HCT116 (cell line): ENCODE results near the gene PSAP.

Experiments used
- CBX3 ChIP-seq: IDR thresholded peaks from 2 replicates; pipeline ENCODE4 v1.6.1; 2012; ENCODE audit warnings: low read depth
- CEBPB ChIP-seq: IDR thresholded peaks from 2 replicates; pipeline ENCODE4 v1.6.1; 2012; ENCODE audit warnings: low read depth
- CTCF ChIP-seq, 3 experiments: fragments of 200-600 bp in 1 of 3; sonication (generic) in 1 of 3; IDR thresholded peaks in 2 of 3; conservative IDR thresholded peaks in 1 of 3; 2 replicates each; pipeline ENCODE4 v1.5.1; 2012 to 2017; ENCODE audit warnings: low read depth in 2 of 3, low read length in 2 of 3, antibody characterized with exemption in 1 of 3, borderline replicate concordance in 1 of 3, control low read depth in 1 of 3, mild to moderate bottlenecking in 1 of 3, mixed read lengths in 1 of 3, mixed run types in 1 of 3, moderate library complexity in 1 of 3; ENCODE audit not compliant: insufficient read depth in 1 of 3
- ELF1 ChIP-seq: IDR thresholded peaks from 2 replicates; pipeline ENCODE4 v1.6.1; 2012; ENCODE audit warnings: low read depth, borderline replicate concordance
- EZH2phosphoT487 ChIP-seq: fragments of 200-600 bp; IDR thresholded peaks from 2 replicates; pipeline ENCODE4 v1.6.1; 2018; ENCODE audit warnings: antibody characterized with exemption, borderline replicate concordance
- JUND ChIP-seq: IDR thresholded peaks from 2 replicates; pipeline ENCODE4 v1.6.1; 2012
- POLR2A ChIP-seq: IDR thresholded peaks from 2 replicates; pipeline ENCODE4 v1.7.0; 2011; ENCODE audit warnings: borderline replicate concordance; ENCODE audit not compliant: insufficient read depth, insufficient read length; ENCODE audit errors: extremely low read depth
- POLR2AphosphoS5 ChIP-seq: IDR thresholded peaks from 2 replicates; pipeline ENCODE4 v1.6.1; 2011; ENCODE audit warnings: mild to moderate bottlenecking, low read depth, low read length, moderate library complexity
- TCF7L2 ChIP-seq: IDR thresholded peaks from 2 replicates; pipeline ENCODE4 v1.7.0; 2011; ENCODE audit warnings: borderline replicate concordance, inconsistent platforms; ENCODE audit not compliant: insufficient read depth, insufficient read length; ENCODE audit errors: extremely low read depth
- YY1 ChIP-seq: IDR thresholded peaks from 2 replicates; pipeline ENCODE4 v1.6.1; 2011; ENCODE audit warnings: low read length, low read depth, moderate library complexity, mild to moderate bottlenecking; ENCODE audit not compliant: insufficient replicate concordance; ENCODE audit errors: extremely low read depth
- ZBTB33 ChIP-seq: IDR thresholded peaks from 2 replicates; pipeline ENCODE4 v1.6.1; 2011; ENCODE audit warnings: mild to moderate bottlenecking, low read length, moderate library complexity; ENCODE audit not compliant: insufficient replicate concordance; ENCODE audit errors: extremely low read depth
- ZFX ChIP-seq: fragments of 450-650 bp; IDR thresholded peaks from 2 replicates; pipeline ENCODE4 v1.6.1; 2017
- ZNF274 ChIP-seq: fragments of 200-500 bp; sonication (Bioruptor generic); IDR thresholded peaks from 2 replicates; pipeline ENCODE4 v1.6.1; 2014; ENCODE audit warnings: mild to moderate bottlenecking, low read depth, low read length, inconsistent platforms

DNA sequence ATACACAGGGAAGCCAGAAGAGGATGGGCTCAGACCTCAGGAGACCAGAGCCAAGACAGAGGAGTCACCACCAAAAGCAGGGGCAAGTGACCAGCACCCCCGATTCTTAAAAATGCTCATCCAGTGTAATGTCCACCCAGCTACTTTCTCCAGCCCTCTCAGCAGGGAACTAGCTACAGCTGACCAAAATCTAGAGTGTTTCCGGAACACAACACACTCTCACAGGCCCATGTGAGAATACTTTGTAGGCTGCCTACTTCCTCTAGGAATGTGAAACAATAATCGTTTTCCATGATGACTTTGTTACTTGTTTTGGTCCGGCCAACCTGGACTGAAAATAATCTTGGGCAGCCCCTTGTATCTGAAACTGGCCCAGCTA is 14.5 kb downstream of the PSAP start:
- no peak for TF ChIP-seq CTCF (IDR thresholded peaks at IDR 0.05 in 2 of 3, conservative IDR thresholded peaks at IDR 0.05 in 1 of 3; ENCODE audit: borderline replicate concordance in 1 of 3, insufficient read depth in 1 of 3, low read depth in 2 of 3, low read length in 2 of 3)
- no peak for TF ChIP-seq JUND
- no peak for TF ChIP-seq ELF1
- no peak for TF ChIP-seq TCF7L2
- no peak for TF ChIP-seq POLR2A
- TF ChIP-seq CBX3, result no peak
- no peak for TF ChIP-seq CEBPB
- TF ChIP-seq EZH2phosphoT487, result no peak
- TF ChIP-seq POLR2AphosphoS5, result no peak
- TF ChIP-seq ZFX, result no peak
- TF ChIP-seq YY1, result no peak
- no peak for TF ChIP-seq ZNF274
- TF ChIP-seq ZBTB33, result no peak
